ENCODE measurements around the gene FBXO47. TPM values are rescaled to one million over a fixed set of nuclear protein-coding genes. Genes with fewer than 3 reads are reported as not detected.

The FBXO47 gene, protein sequence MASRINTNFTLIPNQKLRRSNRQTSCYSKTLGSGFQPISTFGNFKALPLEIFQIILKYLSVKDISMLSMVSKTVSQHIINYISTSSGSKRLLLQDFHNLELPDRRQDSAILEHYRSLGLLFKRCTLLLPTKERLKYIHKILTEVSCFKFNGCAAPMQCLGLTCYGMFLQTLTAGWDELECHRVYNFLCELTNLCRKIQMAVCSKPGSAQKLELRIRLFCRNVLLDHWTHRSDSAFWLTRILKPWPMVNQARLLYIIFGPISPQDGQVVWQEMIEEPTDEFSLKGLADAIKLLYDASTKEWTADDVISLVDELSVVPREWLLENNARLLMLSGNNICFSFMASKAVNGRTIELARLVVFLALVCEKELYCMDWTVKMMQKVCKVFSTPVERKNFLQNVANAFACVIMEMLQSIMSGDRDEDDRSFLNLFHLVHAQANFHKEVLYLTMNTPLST
- not detected in 2 replicates for total RNA-seq

GRCh38 chr17:38967290-38967738, at the start of gene FBXO47:
Gene FBXO47, minus strand, starts transcription at chr17:38967403. Its CDS starts 4,378 bp downstream, at chr17:38963025.

DNA sequence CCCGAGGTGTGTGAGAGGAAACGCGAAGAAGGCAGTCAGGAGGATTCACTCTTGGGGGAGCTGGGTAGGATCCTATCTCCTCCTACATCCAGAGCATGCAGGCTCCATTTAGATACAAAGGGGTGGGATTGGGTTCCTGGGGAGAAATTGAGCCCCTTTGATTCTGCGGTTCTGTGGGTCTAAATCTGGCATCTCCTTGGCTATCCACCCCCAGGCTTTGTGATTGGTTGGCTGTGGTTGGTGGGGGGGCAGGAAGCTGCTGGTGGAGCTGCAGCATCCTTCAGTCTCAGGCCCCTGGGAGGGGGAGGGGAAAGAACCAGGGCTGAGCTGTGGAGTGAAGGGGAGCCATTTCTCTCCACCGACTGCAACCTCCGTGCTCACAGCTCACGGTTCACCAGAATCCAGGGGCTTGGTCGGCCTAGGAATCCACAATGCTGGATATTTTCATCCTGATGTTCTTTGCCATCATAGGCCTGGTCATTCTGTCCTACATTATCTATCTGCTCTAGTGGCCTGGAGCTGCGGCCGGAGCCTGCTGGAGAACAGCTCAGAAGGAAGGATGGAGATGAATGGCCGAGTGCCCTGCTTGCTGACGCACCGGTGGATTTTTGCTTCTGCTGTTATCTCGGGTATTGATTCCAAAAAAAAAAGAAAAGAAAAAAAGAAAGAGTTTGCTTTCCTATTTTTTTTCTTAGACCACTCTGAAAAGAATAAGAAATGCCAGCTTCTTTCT, 41.8 kb downstream of the FBXO47 start, which contains the start of gene LASP1NB:
Gene LASP1NB, plus strand, starts transcription at position 352 of the 733 bp plus-strand sequence.

Small RNA genes within 50 kb of the gene (small RNA-seq; reads per million reads assigned to genes)
- not detected for gene MIR6779

Other genes starting within 250 kb of the FBXO47 start
- 4.4 and 5.5 TPM in 2 replicates for gene CISD3, start 237.1 kb downstream of the FBXO47 start, total RNA-seq
- gene PCGF2, start 219.1 kb downstream of the FBXO47 start, total RNA-seq = 3.1 and 4.4 TPM in 2 replicates
- gene PSMB3, start 214.7 kb downstream of the FBXO47 start, total RNA-seq = 303 and 422 TPM in 2 replicates
- 48.3 and 50.0 TPM in 2 replicates for gene PIP4K2B, start 167.8 kb downstream of the FBXO47 start, total RNA-seq
- gene CWC25, start 142.1 kb downstream of the FBXO47 start, total RNA-seq = 9.2 and 9.9 TPM in 2 replicates
- gene RPL23, start 113.7 kb downstream of the FBXO47 start, total RNA-seq = 1,031 and 1,729 TPM in 2 replicates
- 158 and 173 TPM in 2 replicates for gene LASP1, start 97.3 kb downstream of the FBXO47 start, total RNA-seq
- under 0.01 and 0.73 TPM in 2 replicates for gene PLXDC1, start 184.2 kb upstream of the FBXO47 start, total RNA-seq
- gene ARL5C, start 198.8 kb upstream of the FBXO47 start, total RNA-seq = not detected in 2 replicates
- 8.8 and 9.0 TPM in 2 replicates for gene CACNB1, start 230.3 kb upstream of the FBXO47 start, total RNA-seq
- 1,190 and 2,228 TPM in 2 replicates for gene RPL19, start 232.9 kb upstream of the FBXO47 start, total RNA-seq

Measured in subcutaneous preadipocyte (primary cell).